ENCODE measurements around the gene SBK3. TPM values are rescaled to one million over a fixed set of nuclear protein-coding genes. Genes with fewer than 3 reads are reported as not detected.
"Not testable (repeated sequence)": the region's sequence is repeated elsewhere in the genome, so short reads cannot be mapped to it uniquely, and the experiment has no call there.

SBK3 gene, protein sequence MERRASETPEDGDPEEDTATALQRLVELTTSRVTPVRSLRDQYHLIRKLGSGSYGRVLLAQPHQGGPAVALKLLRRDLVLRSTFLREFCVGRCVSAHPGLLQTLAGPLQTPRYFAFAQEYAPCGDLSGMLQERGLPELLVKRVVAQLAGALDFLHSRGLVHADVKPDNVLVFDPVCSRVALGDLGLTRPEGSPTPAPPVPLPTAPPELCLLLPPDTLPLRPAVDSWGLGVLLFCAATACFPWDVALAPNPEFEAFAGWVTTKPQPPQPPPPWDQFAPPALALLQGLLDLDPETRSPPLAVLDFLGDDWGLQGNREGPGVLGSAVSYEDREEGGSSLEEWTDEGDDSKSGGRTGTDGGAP
- total RNA-seq, result 1.3 and 1.5 TPM in 2 replicates

DNA sequence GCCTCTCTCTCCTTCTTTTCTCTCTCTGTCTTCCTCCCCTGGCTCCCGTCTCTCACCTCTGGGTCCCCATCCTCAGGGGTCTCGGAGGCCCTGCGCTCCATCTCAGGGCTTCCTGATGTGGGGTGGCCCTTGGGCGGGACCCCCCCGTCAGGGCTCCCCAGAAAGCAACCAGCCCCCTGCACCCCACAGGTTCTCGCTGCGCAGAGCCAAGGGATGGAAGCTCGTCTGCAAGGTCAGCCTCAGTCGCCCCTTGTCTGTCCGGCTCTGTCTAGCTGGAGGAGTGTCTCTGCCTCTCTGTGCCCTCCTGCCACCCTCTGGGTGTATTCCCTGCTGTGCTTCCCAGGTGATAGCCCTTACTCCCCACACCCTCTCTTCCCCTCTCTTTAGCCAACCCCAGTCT, at the start of gene SBK3:
Gene SBK3, minus strand, starts transcription at position 101 of the 400 bp plus-strand sequence. Its CDS starts 0 bp downstream, at position 101.
- DNase-seq (ENCODE audit: extremely low read depth, low read depth, low spot score), result no peak

DNA sequence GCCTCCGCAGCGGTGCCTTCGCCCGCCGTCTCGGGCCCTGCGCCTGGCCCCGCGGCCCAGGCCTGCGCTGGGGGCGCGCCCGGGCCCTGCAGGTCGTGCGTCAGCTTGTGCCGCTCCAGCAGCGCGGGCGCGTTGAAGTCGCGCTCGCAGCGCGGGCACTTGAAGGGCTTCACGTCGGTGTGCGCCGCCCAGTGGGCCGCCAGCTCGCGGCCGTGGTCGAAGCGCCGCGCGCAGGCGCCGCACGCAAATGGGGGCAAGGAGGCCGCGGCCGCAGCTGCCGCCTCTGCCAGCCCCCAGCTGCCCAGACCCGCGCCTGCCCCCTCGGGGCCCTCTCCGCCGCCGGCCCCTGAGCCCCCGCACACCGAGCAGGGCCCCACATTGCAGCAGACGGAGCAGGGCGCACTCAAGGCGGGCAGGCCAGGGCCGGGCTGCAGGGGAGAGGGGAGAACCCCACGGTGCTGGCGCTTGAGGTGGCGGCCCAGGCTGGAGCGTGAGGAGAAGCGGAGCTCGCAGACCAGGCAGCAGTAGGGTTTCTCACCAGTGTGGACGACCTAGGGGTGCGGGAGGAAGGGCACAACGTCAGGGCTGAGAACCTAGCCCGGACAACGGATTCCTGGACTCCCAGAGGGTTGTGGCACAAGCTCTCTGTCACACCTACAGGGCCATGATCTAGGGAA, 47.9 kb upstream of the SBK3 start:
- no peak for DNase-seq (ENCODE audit: extremely low read depth, low read depth, low spot score)

DNA sequence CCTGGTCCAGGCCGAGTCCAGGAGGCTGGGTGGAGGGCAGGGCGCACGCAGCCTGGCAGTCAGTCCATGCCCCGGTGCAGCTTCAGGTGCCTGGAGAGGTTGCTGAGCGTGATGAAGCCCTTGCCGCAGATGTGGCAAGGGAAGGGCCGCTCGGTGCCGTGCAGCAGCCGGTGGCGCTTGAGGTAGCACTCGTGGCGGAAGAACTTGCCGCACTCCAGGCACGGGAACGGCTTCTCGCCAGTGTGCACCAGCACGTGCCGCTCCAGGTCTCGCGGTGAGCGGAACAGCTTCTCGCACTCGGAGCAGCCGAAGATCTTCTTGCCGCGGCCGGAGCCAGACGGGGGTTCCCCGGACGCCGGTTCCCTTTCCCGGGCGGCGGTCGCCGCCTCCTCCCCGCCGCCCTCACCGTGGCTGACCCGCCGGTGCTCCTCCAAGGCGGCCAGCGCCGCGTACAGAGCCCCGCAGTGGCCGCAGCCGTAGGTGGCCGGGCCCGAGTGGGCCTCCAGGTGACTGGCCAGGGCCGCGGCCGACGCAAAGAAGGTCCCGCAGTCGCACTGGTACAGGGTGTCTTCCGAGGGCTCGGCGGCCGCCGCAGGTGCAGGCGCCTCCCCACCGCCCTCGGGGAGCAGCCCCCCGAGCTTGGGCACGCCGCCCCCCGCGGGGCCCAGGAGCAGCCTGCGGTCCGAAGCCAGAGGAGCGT, 47.2 kb upstream of the SBK3 start:
- DNase-seq (ENCODE audit: extremely low read depth, low read depth, low spot score), result no peak

DNA sequence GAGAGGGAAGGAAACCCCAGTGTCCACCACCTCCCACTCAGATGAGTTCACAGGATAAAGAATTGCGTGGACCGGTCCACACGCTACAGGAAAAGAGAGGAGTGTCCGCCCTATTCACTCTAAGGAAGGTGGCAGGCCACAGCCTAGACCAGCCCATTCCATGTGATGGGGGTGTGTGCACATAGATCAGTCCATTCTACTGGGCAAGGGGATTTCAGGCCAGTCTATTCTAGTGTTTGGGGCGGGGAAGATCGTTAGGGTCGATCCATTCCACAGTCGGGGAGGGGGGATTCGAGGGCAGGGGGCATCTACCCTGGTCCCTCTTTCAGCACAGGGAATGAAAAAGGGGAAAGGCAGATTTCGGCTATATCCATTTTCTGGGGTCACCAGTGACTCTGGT, 46.2 kb upstream of the SBK3 start:
- no peak for DNase-seq (ENCODE audit: extremely low read depth, low read depth, low spot score)

DNA sequence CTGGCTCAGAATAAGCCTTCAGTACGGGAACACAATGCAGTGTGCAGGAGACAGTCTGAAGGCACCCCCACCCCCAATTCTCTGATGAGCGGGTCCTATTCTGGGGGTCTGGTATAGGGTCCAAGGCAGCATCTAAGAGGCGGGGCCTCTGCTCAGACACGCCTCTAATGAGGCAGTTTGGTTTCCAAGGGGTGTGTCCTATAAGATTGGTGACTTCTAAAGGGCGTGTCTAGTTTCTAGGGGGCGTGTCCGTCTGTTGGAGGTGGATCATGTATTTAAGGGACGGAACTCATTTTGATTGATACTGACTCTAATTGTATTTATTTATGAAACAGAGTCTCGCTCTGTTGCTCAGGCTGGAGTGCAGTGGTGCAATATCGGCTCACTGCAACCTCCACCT, 45.3 kb upstream of the SBK3 start:
- DNase-seq (ENCODE audit: extremely low read depth, low read depth, low spot score), result no peak

DNA sequence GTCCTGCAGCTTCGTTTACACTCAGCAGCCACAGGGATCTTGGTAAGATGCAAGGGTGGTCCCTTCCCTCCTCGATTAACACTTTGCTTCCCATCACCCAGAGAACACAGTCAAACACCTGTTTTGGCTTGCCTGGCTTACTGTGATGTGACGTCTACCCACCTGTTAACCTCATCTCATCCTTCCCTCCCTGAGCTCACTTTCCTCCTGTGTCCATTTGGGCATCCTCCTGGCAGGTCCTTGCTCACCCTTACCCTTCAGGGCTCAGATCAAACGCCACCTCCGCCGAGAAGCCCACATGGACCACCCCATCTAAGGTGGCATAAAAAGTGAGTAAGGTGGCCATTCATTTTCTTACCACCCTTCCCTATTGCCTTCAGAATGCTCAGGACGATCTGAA, 44.8 kb upstream of the SBK3 start:
- DNase-seq (ENCODE audit: extremely low read depth, low read depth, low spot score), result no peak

DNA sequence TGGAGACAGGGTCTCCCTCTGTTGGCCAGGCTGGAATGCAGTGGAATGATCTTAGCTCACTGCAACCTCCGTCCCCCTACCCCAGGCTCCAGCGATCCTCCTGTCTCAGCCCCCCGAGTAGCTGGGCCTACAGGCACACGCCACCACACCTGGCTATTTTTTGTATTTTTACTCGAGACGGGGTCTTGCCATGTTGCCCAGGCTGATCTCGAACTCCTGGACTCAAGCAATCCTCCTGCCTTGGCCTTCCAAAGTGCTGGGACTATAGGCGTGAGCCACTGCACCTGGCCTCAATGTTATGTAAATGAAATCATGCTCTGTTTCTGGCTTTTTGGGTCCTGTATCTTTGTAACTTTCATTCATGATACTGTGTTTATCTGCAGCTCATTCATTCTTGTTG, 43.4 kb upstream of the SBK3 start:
- no peak for DNase-seq (ENCODE audit: extremely low read depth, low read depth, low spot score)

DNA sequence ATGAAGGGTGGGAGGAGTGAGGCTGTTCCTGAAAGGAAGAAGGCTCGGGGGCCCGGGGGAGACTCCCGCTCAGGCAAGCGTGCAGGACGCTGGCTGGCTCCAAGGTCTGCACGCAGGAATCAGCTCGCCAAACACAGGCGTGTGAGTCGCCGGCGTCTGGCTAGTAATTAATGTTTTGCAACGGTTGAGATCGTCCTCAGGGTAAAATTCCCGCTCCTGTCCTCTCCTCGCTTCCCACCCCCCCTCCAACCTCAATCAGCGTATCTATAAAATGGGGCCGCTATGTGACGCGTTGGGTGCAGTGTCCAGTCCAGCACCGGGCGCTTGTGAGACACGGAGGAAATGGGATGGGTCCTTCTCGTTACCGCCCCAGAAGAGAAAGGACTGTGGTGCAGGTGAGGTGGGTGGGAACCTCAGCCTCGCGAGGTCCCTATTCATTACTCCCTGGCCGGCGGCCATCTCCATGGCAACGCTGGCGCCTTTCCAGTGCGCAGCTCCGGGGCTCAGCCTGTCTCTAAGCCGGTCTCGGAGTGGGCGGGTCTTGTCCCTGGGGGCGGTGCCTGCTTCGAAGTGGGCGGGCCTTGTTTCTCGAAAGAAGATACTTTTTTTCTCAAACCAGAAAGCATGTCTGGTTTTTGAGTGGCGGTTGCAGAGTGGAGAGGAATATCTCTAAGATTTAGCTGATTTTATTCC, 41.8 kb upstream of the SBK3 start:
- DNase-seq (ENCODE audit: extremely low read depth, low read depth, low spot score), result no peak

DNA sequence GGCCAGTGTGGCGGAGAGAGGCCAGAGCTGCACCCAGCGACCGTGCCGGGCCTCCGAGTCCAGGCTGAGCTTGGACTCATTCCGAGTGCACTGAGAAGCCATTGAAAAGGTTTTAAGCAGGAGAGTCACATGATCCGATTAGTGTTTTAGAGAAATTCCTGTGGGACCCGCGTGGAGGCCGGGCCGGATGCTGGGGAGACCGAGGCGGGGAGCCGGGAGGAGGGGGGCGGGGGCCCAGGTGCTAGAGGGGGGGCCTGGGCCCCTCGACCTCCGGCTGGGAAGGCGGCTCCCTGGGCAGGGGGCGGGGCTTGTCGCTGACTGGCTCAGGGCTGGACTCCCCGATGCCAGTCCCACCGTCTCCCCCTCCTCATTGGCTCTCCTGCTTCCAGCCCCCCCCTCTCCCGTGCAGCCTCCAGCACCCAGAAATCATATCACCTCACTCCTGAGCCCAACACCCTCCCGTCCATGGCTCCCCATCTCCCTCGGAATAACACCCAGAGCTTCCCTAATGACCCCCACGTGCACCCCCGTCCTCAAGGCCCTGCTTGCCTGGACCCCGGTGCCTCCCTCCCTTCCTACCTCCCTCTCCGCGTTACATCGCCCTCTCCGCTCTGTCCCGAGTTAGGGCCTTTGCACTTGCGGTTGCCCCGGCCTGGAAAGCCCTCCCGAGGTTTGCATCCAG, 40.5 kb upstream of the SBK3 start:
- DNase-seq (ENCODE audit: extremely low read depth, low read depth, low spot score), result no peak

DNA sequence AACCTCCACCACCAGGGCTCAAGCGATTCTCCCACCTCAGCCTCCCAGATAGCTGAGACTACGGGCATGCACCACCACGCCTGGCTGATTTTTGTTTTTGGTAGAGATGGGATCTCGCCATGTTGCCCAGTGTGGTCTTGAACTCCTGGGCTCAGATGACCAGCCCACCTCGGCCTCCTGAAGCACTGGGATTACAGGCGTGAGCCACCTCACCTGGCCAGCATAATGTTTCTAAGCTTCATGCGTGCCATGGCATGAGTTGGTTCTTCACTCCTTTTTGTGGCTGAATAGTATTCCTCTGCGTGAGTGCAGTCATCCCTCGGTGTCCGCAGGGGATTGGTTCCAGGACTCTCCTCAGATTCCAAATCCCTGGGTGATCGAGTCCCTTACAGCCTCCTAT, 39.5 kb upstream of the SBK3 start:
- no peak for DNase-seq (ENCODE audit: extremely low read depth, low read depth, low spot score)

DNA sequence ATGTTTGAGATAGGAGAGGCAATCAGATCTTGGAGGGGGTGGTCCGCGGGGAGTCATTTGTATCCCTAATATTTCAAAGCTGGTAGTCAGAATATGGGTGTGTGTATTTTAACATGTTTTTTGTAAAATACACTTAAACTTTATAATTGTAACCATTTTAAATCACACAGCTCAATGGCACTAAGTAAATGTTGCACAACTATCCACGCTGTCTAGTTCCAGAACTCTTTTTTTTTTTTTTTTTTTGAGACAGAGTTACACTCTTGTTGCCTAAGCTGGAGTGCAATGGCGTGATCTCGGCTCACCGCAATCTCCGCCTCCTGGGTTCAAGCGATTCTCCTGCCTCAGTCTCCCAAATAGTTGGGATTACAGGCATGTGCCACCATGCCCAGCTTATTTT, 38.6 kb upstream of the SBK3 start:
- not testable (repeated sequence) for DNase-seq (ENCODE audit: extremely low read depth, low read depth, low spot score)

DNA sequence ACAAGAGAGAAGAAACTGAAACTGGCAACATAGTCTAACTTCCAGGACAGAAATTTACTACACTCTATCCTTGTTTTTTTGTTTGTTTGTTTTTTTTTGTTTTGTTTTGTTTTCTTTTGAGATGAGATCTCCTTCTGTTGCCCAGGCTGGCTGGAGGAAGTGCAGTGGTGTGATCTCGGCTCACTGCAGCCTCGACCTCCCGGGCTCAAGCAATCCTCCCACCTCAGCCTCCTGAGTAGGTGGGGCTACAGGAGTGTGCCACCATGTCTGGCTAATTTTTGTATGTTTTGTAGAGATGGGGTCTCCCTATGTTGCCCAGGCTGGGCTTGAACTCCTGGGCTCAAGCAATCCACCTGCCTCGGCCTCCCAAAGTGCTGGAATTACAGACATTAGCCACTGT, 36.9 kb upstream of the SBK3 start:
- DNase-seq (ENCODE audit: extremely low read depth, low read depth, low spot score), result not testable (repeated sequence)

DNA sequence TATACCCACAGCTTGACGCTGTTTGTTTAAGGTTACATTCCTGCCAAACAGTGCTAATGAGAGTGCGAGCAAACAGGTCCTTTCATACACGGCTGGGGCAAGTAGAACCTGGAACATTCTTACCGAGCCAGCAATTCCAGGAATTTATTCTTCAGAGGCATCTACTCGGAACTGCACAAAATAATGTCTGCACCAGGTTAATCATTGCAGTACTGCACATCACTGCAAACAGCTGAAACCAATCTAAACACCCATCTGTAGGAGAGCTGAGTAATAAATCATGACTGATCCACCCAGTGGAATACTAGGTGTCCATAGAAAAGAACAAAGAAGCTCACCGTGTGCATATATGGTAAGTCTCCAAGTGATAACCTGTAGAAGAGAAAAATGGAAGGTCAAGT, 36.5 kb upstream of the SBK3 start:
- no peak for DNase-seq (ENCODE audit: extremely low read depth, low read depth, low spot score)

DNA sequence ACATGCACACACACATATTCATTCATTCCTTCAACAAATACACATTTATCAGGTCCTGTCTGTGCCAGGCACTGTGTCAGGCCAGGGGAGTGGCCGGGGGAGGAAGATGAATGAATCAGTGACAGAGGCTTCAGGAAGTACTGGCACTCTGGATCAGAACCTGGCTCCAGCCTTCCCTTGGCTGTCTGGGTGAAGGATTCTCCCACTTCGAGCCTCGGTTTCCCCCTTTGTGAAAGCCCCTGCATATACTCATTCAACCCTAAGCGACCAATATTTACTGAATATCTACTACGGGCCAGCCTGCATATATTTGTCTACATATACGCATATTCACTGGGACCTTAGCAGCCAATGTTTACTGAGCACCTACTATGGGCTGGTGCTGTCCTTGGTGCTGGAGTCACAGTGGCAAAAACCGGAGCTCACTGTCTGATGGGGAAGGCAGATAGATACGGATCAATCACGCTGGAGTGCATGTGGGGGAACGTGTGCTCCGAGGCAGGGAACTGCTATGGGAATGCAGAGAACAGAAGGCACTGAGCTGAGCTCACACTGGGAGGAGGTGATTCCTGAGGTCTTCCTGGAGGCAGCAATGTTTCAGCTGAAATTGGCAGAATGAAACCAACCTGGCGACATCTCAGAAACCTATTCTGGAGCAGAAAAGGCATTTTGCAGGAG, 35.9 kb upstream of the SBK3 start:
- DNase-seq (ENCODE audit: extremely low read depth, low read depth, low spot score), result no peak

DNA sequence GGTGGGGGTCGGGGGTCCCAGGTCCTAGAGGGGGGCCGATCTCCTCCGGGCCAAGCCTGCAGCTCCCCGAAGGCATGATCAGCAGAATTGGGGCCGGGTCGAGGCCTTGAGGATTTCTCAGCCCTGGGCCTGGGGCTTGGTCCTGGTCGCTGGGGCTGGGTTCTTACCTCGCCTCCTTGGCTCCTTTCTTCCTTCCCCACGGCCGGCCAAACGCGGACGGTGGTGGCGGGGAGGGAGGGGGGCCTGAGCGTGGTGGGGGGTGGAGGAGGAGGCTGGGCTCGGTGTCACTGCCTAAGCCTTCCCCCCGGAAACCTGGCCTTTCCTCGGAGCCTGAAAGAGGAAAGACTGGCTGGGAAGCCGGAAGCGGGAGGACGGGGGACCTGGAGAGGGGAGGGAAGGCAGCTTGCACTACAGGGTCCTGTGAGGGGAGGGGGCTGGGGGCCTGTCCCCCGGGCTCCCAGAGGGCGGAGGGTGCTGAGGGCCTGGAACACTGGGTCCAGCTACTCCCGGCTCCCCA, 35.3 kb upstream of the SBK3 start, which contains the start of gene ZNF579:
Gene ZNF579, minus strand, starts transcription at position 221 of the 517 bp plus-strand sequence. CDS start 1,209 bp downstream, outside the sequence.
- DNase-seq (ENCODE audit: extremely low read depth, low read depth, low spot score), result no peak

DNA sequence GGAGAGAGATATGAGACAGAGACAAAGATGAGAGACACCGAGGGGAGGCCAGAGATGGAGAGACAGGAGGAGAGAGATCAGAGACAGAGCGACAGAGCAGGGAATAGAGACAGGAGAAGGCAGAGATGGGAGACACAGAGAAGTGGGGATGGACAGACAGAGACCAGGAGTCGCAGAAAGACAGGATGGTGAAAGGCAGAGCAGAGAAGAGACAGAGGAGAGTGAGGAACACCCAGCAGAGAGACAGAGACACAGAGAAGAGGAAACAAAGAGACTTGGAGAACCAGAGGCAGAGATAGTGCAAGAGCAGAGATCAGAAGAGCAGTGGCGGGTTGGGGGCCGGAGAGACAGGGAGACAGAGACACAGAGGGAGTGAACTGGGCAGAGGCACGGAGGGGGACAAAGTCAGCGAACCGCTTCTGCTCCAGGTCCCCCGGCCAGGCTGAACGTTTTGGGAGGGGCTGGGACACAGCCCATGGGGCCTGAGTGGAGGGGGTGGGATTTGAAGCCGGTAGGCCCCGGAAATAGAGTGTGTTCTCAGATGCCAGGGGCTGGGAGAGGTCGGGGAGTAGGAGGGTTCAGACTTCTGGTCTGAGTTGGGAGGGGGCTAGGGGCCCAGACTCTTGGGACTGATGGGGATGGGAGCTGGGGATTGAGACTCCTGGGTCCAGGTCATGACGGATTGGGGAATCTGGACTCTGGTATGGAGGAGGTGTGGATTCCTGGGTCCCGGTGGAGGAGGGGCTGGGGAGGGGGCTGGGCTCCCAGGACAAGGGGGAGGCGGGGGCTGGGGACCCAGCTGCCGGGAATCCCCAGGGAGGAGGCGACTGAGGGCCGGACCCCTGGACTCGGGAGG, 34.7 kb upstream of the SBK3 start:
- DNase-seq (ENCODE audit: extremely low read depth, low read depth, low spot score), result no peak

DNA sequence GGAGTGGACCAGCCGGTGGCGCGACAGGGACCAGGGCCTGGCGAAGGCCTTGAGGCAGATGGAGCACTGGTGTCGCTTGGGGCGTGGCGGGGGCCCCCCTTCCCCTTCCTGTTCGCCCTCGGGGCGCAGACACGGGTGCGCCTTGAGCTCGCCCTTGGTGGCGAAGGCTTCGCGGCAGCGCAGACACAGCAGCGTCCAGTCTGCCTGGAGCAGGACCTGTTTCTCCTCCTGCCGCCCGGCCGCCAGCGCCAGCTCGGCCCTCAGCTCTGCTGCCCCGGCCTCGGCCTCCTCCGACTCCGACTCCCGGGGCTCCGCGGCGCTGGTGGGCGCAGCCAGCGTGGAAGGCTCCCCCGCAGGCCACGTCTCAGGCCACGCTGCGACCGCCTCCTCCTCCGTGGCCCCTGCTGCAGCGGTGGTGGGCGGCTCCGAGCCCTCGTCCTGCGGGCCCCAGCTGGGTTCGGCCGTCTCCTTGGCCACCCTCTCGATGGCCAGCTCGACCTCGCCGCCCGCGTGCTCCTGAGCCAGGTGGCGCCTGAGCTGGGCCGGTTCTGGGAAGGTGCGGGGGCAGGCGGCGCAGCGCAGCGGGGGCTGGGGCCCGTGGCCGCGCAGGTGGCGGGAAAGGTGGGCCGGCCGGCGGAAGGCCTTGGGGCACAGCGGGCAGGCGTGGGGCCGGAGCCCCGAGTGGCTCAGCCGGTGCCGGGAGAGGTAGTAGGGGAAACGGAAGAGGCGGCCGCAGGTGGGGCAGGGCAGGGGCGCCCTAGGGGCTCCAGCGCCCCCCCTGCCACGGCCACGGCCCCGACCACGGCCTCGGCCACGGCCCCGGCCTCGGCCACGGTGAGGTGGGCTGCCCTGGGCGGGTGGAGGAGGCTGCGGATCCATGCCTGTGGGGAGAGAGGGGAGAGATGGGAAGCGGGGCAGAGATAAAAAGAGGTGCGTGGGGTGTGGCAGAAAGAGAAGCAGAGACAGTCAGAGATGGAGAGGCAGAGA, 33.7 kb upstream of the SBK3 start:
- DNase-seq (ENCODE audit: extremely low read depth, low read depth, low spot score), result no peak

Measured in glomerular endothelial cell (primary cell).